Immature natural killer cell (primary cell): ENCODE measurements around the gene RNPEPL1. TPM values are rescaled to one million over a fixed set of nuclear protein-coding genes. Genes with fewer than 3 reads are reported as not detected.
"Not testable (repeated sequence)": the region's sequence is repeated elsewhere in the genome, so short reads cannot be mapped to it uniquely, and the experiment has no call there.

Experiments
- DNase-seq, 3 donors: peaks; one replicate each; pipeline ENCODE4 v3.0.0; 2022; ENCODE audit warnings: mixed read lengths in 1 of 3
- H3K27ac Mint-ChIP-seq, 6 donors: one replicate each; pipeline ENCODE4 v1.8.0; 2020; ENCODE audit warnings: mixed read lengths in 6 of 6, mild to moderate bottlenecking in 5 of 6, inconsistent platforms in 4 of 6, moderate library complexity in 3 of 6
- H3K27me3 Mint-ChIP-seq, 3 donors: one replicate each; pipeline ENCODE4 v1.8.0; 2020 to 2021; ENCODE audit warnings: low read depth in 3 of 3, mild to moderate bottlenecking in 3 of 3, mixed read lengths in 3 of 3, moderate library complexity in 3 of 3, inconsistent platforms in 1 of 3
- H3K36me3 Mint-ChIP-seq, 3 donors: one replicate each; pipeline ENCODE4 v1.8.0; 2020; ENCODE audit warnings: mixed read lengths in 3 of 3, inconsistent platforms in 2 of 3, mild to moderate bottlenecking in 2 of 3
- H3K4me1 Mint-ChIP-seq, 2 donors: one replicate each; pipeline ENCODE4 v1.8.0; 2020; ENCODE audit warnings: inconsistent platforms in 2 of 2, mild to moderate bottlenecking in 2 of 2, mixed read lengths in 2 of 2, moderate library complexity in 1 of 2
- H3K4me3 Mint-ChIP-seq, 5 donors: one replicate each; pipeline ENCODE4 v1.8.0; 2020; ENCODE audit warnings: mild to moderate bottlenecking in 5 of 5, mixed read lengths in 5 of 5, inconsistent platforms in 3 of 5, moderate library complexity in 3 of 5
- H3K9me3 Mint-ChIP-seq, 6 donors: one replicate each; pipeline ENCODE4 v1.8.0; 2020; ENCODE audit warnings: mild to moderate bottlenecking in 6 of 6, mixed read lengths in 6 of 6, inconsistent platforms in 4 of 6, moderate library complexity in 3 of 6
- polyA plus RNA-seq, 3 donors: library from polyadenylated mRNA; unstranded; fragments of 300-500 nt; fragmentation: Illumina TruSeq; gene quantifications; one replicate each; pipeline ENCODE4 v1.2.3, GENCODE V29; 2021

Gene RNPEPL1
- polyA plus RNA-seq, 3 donors from 2014 or later: 46.5 to 51.4 (median 49.9) TPM

- H3K27ac Mint-ChIP-seq: no peak overlapping the region
- DNase-seq: no peak
- H3K4me3 Mint-ChIP-seq: no peak overlapping the region
- peaks cover 35 to 75% (median 72%) of the 10 kb centered on the region in 3 donors for H3K36me3 Mint-ChIP-seq
- H3K4me1 Mint-ChIP-seq: peaks cover 5 to 8% of the 10 kb centered on the region in 2 donors
- H3K27me3 Mint-ChIP-seq: peaks cover 0 to 2% (median 0%) of the 10 kb centered on the region in 3 donors
- H3K9me3 Mint-ChIP-seq: peaks cover 1 to 21% (median 14%) of the 10 kb centered on the region in 6 donors
Observed at GRCh38 chr2:240527153-240527750, 41.0 kb upstream of the RNPEPL1 start.

GRCh38 chr2:240528406-240529040, 39.8 kb upstream of the RNPEPL1 start:
- DNase-seq: no peak
- Mint-ChIP-seq H3K4me1 (peaks cover 0 to 3% of the 10 kb centered on the region in 2 donors), H3K36me3 (peaks cover 37 to 75% (median 66%) of the 10 kb centered on the region in 3 donors), H3K4me3 (no peak overlapping the region), H3K27ac (peak overlapping the region in 1 of 6 donors; percentile 7), H3K9me3 (peaks cover 1 to 26% (median 20%) of the 10 kb centered on the region in 6 donors), H3K27me3 (peaks cover 0 to 2% (median 0%) of the 10 kb centered on the region in 3 donors)

- peaks cover 43 to 76% (median 65%) of the 10 kb centered on the region in 3 donors for H3K36me3 Mint-ChIP-seq
- no peak overlapping the region for H3K27ac Mint-ChIP-seq
Observed at GRCh38 chr2:240529344-240529999, 38.8 kb upstream of the RNPEPL1 start.

GRCh38 chr2:240530181-240530580, 38.1 kb upstream of the RNPEPL1 start:
- H3K9me3 Mint-ChIP-seq: peaks cover 1 to 24% (median 18%) of the 10 kb centered on the region in 6 donors
- peaks cover 2 to 4% of the 10 kb centered on the region in 2 donors for H3K4me1 Mint-ChIP-seq
- no peak overlapping the region for H3K27ac Mint-ChIP-seq
- no peak for DNase-seq
- peaks cover 0 to 2% (median 0%) of the 10 kb centered on the region in 3 donors for H3K27me3 Mint-ChIP-seq
- peaks cover 40 to 71% (median 59%) of the 10 kb centered on the region in 3 donors for H3K36me3 Mint-ChIP-seq
- no peak overlapping the region for H3K4me3 Mint-ChIP-seq

More at GRCh38 chr2:240529344-240529999, 38.8 kb upstream of the RNPEPL1 start:
- no peak overlapping the region for H3K4me3 Mint-ChIP-seq
- H3K4me1 Mint-ChIP-seq: peaks cover 0 to 3% of the 10 kb centered on the region in 2 donors
- peaks cover 1 to 26% (median 18%) of the 10 kb centered on the region in 6 donors for H3K9me3 Mint-ChIP-seq
- DNase-seq: no peak
- H3K27me3 Mint-ChIP-seq: peaks cover 0 to 2% (median 0%) of the 10 kb centered on the region in 3 donors

GRCh38 chr2:240531038-240531437, 37.2 kb upstream of the RNPEPL1 start:
- peaks cover 1 to 24% (median 18%) of the 10 kb centered on the region in 6 donors for H3K9me3 Mint-ChIP-seq
- no peak for DNase-seq
- peaks cover 2 to 11% of the 10 kb centered on the region in 2 donors for H3K4me1 Mint-ChIP-seq
- no peaks in the 10 kb centered on the region for H3K27me3 Mint-ChIP-seq
- no peak overlapping the region for H3K27ac Mint-ChIP-seq
- H3K36me3 Mint-ChIP-seq: peaks cover 40 to 66% (median 58%) of the 10 kb centered on the region in 3 donors
- no peak overlapping the region for H3K4me3 Mint-ChIP-seq

- Mint-ChIP-seq H3K4me1 (peaks cover 4 to 15% of the 10 kb centered on the region in 2 donors), H3K4me3 (no peak overlapping the region), H3K36me3 (peaks cover 34 to 56% (median 50%) of the 10 kb centered on the region in 3 donors), H3K9me3 (peaks cover 1 to 23% (median 18%) of the 10 kb centered on the region in 6 donors), H3K27ac (no peak overlapping the region), H3K27me3 (no peaks in the 10 kb centered on the region)
- no peak for DNase-seq
Observed at GRCh38 chr2:240532031-240532775, 36.1 kb upstream of the RNPEPL1 start.

- Mint-ChIP-seq H3K36me3 (peaks cover 14 to 41% (median 22%) of the 10 kb centered on the region in 3 donors), H3K9me3 (no peaks in the 10 kb centered on the region), H3K27ac (peak overlapping the region in 1 of 6 donors; percentile 6), H3K4me1 (peaks cover 9 to 47% of the 10 kb centered on the region in 2 donors), H3K27me3 (no peaks in the 10 kb centered on the region), H3K4me3 (no peak overlapping the region)
- DNase-seq: no peak
Observed at GRCh38 chr2:240538031-240538780, 30.1 kb upstream of the RNPEPL1 start.

GRCh38 chr2:240539101-240539500, 29.2 kb upstream of the RNPEPL1 start:
- H3K27me3 Mint-ChIP-seq, H3K27ac Mint-ChIP-seq, H3K4me3 Mint-ChIP-seq, H3K9me3 Mint-ChIP-seq, DNase-seq: not testable (repeated sequence)
- H3K4me1 Mint-ChIP-seq: peaks cover 9 to 52% of the 10 kb centered on the region in 2 donors
- H3K36me3 Mint-ChIP-seq: peaks cover 11 to 42% (median 20%) of the 10 kb centered on the region in 3 donors

- no peak for DNase-seq
Observed at GRCh38 chr2:240539906-240540305, 28.4 kb upstream of the RNPEPL1 start.

GRCh38 chr2:240551288-240551687, 17.0 kb upstream of the RNPEPL1 start:
- no peak overlapping the region for H3K4me3 Mint-ChIP-seq
- no peak for DNase-seq
- peak overlapping the region in 4 of 6 donors; percentile 30 to 61 (median 47) for H3K27ac Mint-ChIP-seq
- peaks cover 0 to 2% (median 0%) of the 10 kb centered on the region in 6 donors for H3K9me3 Mint-ChIP-seq
- H3K36me3 Mint-ChIP-seq: peaks cover 11 to 14% (median 12%) of the 10 kb centered on the region in 3 donors
- peaks cover 0 to 2% (median 0%) of the 10 kb centered on the region in 3 donors for H3K27me3 Mint-ChIP-seq
- peaks cover 5 to 7% of the 10 kb centered on the region in 2 donors for H3K4me1 Mint-ChIP-seq

More at GRCh38 chr2:240539906-240540305, 28.4 kb upstream of the RNPEPL1 start:
- Mint-ChIP-seq H3K4me3 (no peak overlapping the region), H3K9me3 (no peaks in the 10 kb centered on the region), H3K36me3 (peaks cover 14 to 44% (median 20%) of the 10 kb centered on the region in 3 donors), H3K27me3 (no peaks in the 10 kb centered on the region), H3K27ac (peak overlapping the region in 3 of 6 donors; percentile 11 to 54 (median 42)), H3K4me1 (peaks cover 7 to 55% of the 10 kb centered on the region in 2 donors)

- peaks cover 11 to 14% (median 12%) of the 10 kb centered on the region in 3 donors for H3K36me3 Mint-ChIP-seq
- peaks cover 10 to 12% of the 10 kb centered on the region in 2 donors for H3K4me1 Mint-ChIP-seq
Observed at GRCh38 chr2:240551811-240552210, 16.5 kb upstream of the RNPEPL1 start.

GRCh38 chr2:240553956-240554480, 14.3 kb upstream of the RNPEPL1 start:
- peaks cover 11 to 14% (median 12%) of the 10 kb centered on the region in 3 donors for H3K36me3 Mint-ChIP-seq
- DNase-seq: no peak
- H3K4me1 Mint-ChIP-seq: peaks cover 24 to 25% of the 10 kb centered on the region in 2 donors
- H3K27ac Mint-ChIP-seq: no peak overlapping the region
- peaks cover 0 to 4% (median 0%) of the 10 kb centered on the region in 3 donors for H3K27me3 Mint-ChIP-seq
- H3K9me3 Mint-ChIP-seq: no peaks in the 10 kb centered on the region
- H3K4me3 Mint-ChIP-seq: no peak overlapping the region

More at GRCh38 chr2:240551811-240552210, 16.5 kb upstream of the RNPEPL1 start:
- Mint-ChIP-seq H3K9me3 (peaks cover 0 to 2% (median 0%) of the 10 kb centered on the region in 6 donors), H3K27me3 (peaks cover 0 to 2% (median 0%) of the 10 kb centered on the region in 3 donors), H3K27ac (peak overlapping the region in 3 of 6 donors; percentile 0 to 77 (median 17)), H3K4me3 (no peak overlapping the region)
- DNase-seq: no peak
